Ecto neural progenitor cell (in vitro differentiated cells): ENCODE results near the gene CNTN6.

Experiments used
- DNase-seq: peaks from one replicate; pipeline ENCODE4 v3.0.0-alpha.2; 2018; ENCODE audit warnings: low spot score

The CNTN6 gene

GRCh38 chr3:1421577-1421976 lies 328.8 kb downstream of the CNTN6 start:
- DNase-seq, result no peak

DNA sequence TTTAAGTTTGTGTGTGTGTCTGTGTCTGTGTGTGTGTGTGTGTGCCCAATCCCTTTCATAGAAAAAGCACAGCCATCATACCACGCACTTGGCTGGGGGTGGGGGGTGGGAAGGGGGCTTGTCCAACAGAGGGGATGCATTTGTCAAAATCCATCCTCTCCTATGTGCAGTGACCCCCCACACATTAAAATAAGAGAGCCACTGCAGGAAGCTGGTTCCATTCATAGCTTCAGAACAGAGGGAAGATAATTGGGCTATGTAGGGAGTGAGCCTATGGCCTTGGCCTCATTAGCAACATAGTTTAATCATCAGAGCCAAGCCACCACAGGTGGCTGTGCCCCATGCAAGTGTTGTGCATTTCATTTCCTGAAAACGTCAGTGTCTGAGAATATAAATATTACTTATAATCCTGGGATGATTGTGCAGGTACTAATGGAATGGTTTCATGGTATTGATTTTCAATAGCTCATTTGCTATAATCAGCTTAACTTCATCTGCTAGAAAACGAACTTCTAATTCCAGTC lies 330.8 kb downstream of the CNTN6 start:
- no peak for DNase-seq

GRCh38 chr3:1439395-1439794 lies 346.6 kb downstream of the CNTN6 start:
- no peak for DNase-seq

- DNase-seq, result no peak
Measured at GRCh38 chr3:1442271-1442670, 349.4 kb downstream of the CNTN6 start.

DNA sequence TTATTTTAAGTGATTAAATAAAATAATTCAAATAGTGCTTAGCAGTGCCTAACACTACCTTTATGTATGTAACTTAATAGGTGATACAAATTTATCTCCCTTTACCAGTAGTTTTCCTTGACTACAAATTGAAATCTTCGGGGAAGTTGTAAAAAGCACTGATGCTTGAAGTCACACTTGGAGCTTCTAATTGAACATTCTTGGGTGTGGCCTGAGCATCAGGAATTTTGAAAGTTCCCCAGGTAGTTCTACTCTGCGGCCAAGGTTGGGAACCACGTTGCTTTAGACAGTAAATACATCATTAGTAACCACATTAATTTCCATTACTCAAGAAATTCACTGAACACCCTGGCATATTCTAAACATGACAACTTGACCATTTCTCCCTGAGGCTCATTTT lies 351.4 kb downstream of the CNTN6 start:
- no peak for DNase-seq

DNA sequence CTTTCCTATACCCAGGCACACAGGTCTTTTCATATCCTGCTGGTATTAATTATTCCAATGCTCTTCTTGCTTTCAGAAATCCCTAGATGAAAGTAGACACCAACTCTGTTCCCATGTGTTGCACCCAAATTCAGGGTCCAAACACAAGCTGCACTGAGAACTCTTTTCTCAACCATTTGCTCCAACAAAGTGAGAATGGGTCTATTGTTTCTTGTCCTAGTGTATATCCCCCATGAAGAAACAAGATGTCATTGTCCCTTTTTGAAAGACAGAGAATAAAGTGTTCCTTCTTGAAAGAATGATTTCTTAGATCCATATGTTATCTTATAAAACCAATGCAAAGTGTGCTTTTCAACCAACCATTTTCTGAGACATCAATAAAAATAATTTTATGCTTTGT lies 353.7 kb downstream of the CNTN6 start:
- DNase-seq, result no peak

GRCh38 chr3:1447452-1447851 lies 354.6 kb downstream of the CNTN6 start:
- DNase-seq, result no peak

GRCh38 chr3:1448443-1448842 lies 355.6 kb downstream of the CNTN6 start:
- DNase-seq, result no peak
